Urinary bladder (tissue), 4 donors: ENCODE data around the gene HOXA5. TPM values are rescaled to one million over a fixed set of nuclear protein-coding genes. Genes with fewer than 3 reads are reported as not detected.

ENCODE experiments used
- DNase-seq: peaks from one replicate; pipeline ENCODE4 v3.0.0-alpha.2; 2015; ENCODE audit errors: extremely low spot score
- H3K27ac ChIP-seq: one replicate; pipeline ENCODE4 v1.5.1; 2013; ENCODE audit warnings: low read depth, mild to moderate bottlenecking, moderate library complexity
- H3K36me3 ChIP-seq: one replicate; pipeline ENCODE4 v1.6.1; 2013; ENCODE audit warnings: mild to moderate bottlenecking, moderate library complexity; ENCODE audit not compliant: insufficient read depth
- H3K4me1 ChIP-seq: one replicate; pipeline ENCODE4 v1.6.1; 2013; ENCODE audit warnings: mild to moderate bottlenecking, moderate library complexity; ENCODE audit not compliant: insufficient read depth
- H3K4me3 ChIP-seq: one replicate; pipeline ENCODE4 v1.5.1; 2013; ENCODE audit warnings: low read depth, low read length
- WGBS: extraction: QIAGEN DNeasy Blood & Tissue Kit; methylation state at CpG from one replicate; pipeline ENCODE4 v1.1.7; 2013; 5-methylcytosine and 5-hydroxymethylcytosine counted together
- polyA plus RNA-seq: library from polyadenylated mRNA; stranded (reverse); fragments of 200-250 nt; gene quantifications from one replicate; pipeline ENCODE4 v1.2.3, GENCODE V29; 2013
- total RNA-seq: library from RNA; depleted of rRNA; stranded (reverse); fragments of >200 nt; gene quantifications from one replicate; pipeline ENCODE4 v1.2.3, GENCODE V29; 2014
- donor health status: healthy with polysubstance abuse.
- donor health status: healthy.

Gene HOXA5
- total and polyA plus RNA-seq, 2 donors = 9.9 to 12.5 TPM

- H3K4me1 ChIP-seq = peaks cover 3% of the 10 kb centered on the region
- 65% methylated on average over 3 of the region's 3 CpGs for WGBS
- H3K4me3 ChIP-seq = no peak overlapping the region
- DNase-seq = no peak
- H3K27ac ChIP-seq = no peak overlapping the region
- H3K36me3 ChIP-seq = no peaks in the 10 kb centered on the region
Observed at GRCh38 chr7:27126596-27127327, 16.7 kb downstream of the HOXA5 start.

- no peak overlapping the region for H3K27ac ChIP-seq
- peaks cover 3% of the 10 kb centered on the region for H3K4me1 ChIP-seq
- DNase-seq = no peak
- H3K4me3 ChIP-seq = no peak overlapping the region
- WGBS = 67% methylated on average over 5 of the region's 5 CpGs
- H3K36me3 ChIP-seq = no peaks in the 10 kb centered on the region
Observed at GRCh38 chr7:27125986-27126394, 17.5 kb downstream of the HOXA5 start.

- Histone ChIP-seq H3K27ac (no peak overlapping the region), H3K4me3 (no peak overlapping the region), H3K4me1 (peaks cover 3% of the 10 kb centered on the region), H3K36me3 (no peaks in the 10 kb centered on the region)
- 89% methylated on average over 8 of the region's 8 CpGs for WGBS
- DNase-seq = no peak
Observed at GRCh38 chr7:27124902-27125689, 18.4 kb downstream of the HOXA5 start.

- DNase-seq = no peak
- no peak overlapping the region for H3K27ac ChIP-seq
- H3K4me3 ChIP-seq = no peak overlapping the region
Observed at GRCh38 chr7:27124096-27124901, 19.2 kb downstream of the HOXA5 start.

GRCh38 chr7:27123477-27124053 lies 19.9 kb downstream of the HOXA5 start:
- no peaks in the 10 kb centered on the region for H3K4me1 ChIP-seq

More at GRCh38 chr7:27124096-27124901, 19.2 kb downstream of the HOXA5 start:
- 67% methylated on average over 43 of the region's 43 CpGs for WGBS
- no peaks in the 10 kb centered on the region for H3K4me1 ChIP-seq
- H3K36me3 ChIP-seq = no peaks in the 10 kb centered on the region

GRCh38 chr7:27123007-27123476 lies 20.4 kb downstream of the HOXA5 start:
- no peak for DNase-seq
- 80% methylated on average over 14 of the region's 14 CpGs for WGBS
- Histone ChIP-seq H3K4me3 (no peak overlapping the region), H3K4me1 (no peaks in the 10 kb centered on the region), H3K27ac (no peak overlapping the region), H3K36me3 (no peaks in the 10 kb centered on the region)

More at GRCh38 chr7:27123477-27124053, 19.9 kb downstream of the HOXA5 start:
- no peaks in the 10 kb centered on the region for H3K36me3 ChIP-seq
- H3K4me3 ChIP-seq = no peak overlapping the region
- no peak overlapping the region for H3K27ac ChIP-seq
- DNase-seq = no peak
- WGBS = 88% methylated on average over 26 of the region's 26 CpGs

GRCh38 chr7:27122077-27122910 lies 21.2 kb downstream of the HOXA5 start:
- no peaks in the 10 kb centered on the region for H3K4me1 ChIP-seq
- WGBS = 83% methylated on average over 42 of the region's 42 CpGs
- H3K27ac ChIP-seq = no peak overlapping the region
- no peaks in the 10 kb centered on the region for H3K36me3 ChIP-seq
- no peak for DNase-seq
- no peak overlapping the region for H3K4me3 ChIP-seq

- no peak for DNase-seq
- 91% methylated on average over 7 of the region's 7 CpGs for WGBS
- Histone ChIP-seq H3K27ac (no peak overlapping the region), H3K4me1 (no peaks in the 10 kb centered on the region), H3K4me3 (no peak overlapping the region), H3K36me3 (no peaks in the 10 kb centered on the region)
Observed at GRCh38 chr7:27121684-27122076, 21.8 kb downstream of the HOXA5 start.

- Histone ChIP-seq H3K4me1 (no peaks in the 10 kb centered on the region), H3K27ac (no peak overlapping the region), H3K36me3 (no peaks in the 10 kb centered on the region), H3K4me3 (no peak overlapping the region)
- WGBS = 57% methylated on average over 1 of the region's 1 CpG
- DNase-seq = no peak
Observed at GRCh38 chr7:27119412-27119911, 24.0 kb downstream of the HOXA5 start.

- DNase-seq = no peak
- Histone ChIP-seq H3K4me3 (no peak overlapping the region), H3K4me1 (no peaks in the 10 kb centered on the region), H3K27ac (peak overlapping the region; percentile 63), H3K36me3 (no peaks in the 10 kb centered on the region)
- 49% methylated on average over 3 of the region's 3 CpGs for WGBS
Observed at GRCh38 chr7:27118580-27118979, 24.9 kb downstream of the HOXA5 start.

GRCh38 chr7:27117887-27118491 lies 25.5 kb downstream of the HOXA5 start:
- Histone ChIP-seq H3K36me3 (no peaks in the 10 kb centered on the region), H3K27ac (no peak overlapping the region), H3K4me3 (peak overlapping the region; percentile 19), H3K4me1 (no peaks in the 10 kb centered on the region)
- DNase-seq = no peak
- WGBS = 40% methylated on average over 19 of the region's 19 CpGs
